ENCODE results near the gene DMTF1. TPM values are rescaled to one million over a fixed set of nuclear protein-coding genes. Genes with fewer than 3 reads are reported as not detected.

The DMTF1 gene
- polyA plus RNA-seq, 1 of the 3 experiments (the other 2 are of a cell fraction) = 108 TPM

- TF ChIP-seq USF2 (IDR thresholded peaks at IDR 0.05; ENCODE audit: borderline replicate concordance, low read depth, low read length) (no peak), MEF2A (IDR thresholded peaks at IDR 0.05; ENCODE audit: borderline replicate concordance, low read depth) (no peak), RFX5 (IDR thresholded peaks at IDR 0.05; ENCODE audit: low read length) (no peak), SMC3 (IDR thresholded peaks at IDR 0.05; ENCODE audit: low read depth, low read length) (no peak), POLR2AphosphoS5 (IDR thresholded peaks at IDR 0.05; ENCODE audit: low read depth, low read length) (0 out of 2 replicates have a peak, but pooled peaks have one; percentile 33), JUND (IDR thresholded peaks at IDR 0.05) (no peak), SIN3A (IDR thresholded peaks at IDR 0.05; ENCODE audit: borderline replicate concordance, low read depth, low read length) (no peak), FOSL2 (IDR thresholded peaks at IDR 0.05; ENCODE audit: borderline replicate concordance, low read depth) (0 out of 2 replicates have a peak, but pooled peaks have one; percentile 3), FOXM1 (IDR thresholded peaks at IDR 0.05; ENCODE audit: low read depth) (0 out of 2 replicates have a peak, but pooled peaks have one; percentile 1), NRF1 (IDR thresholded peaks at IDR 0.05; ENCODE audit: low read depth, low read length) (no peak), MAX (IDR thresholded peaks at IDR 0.05; ENCODE audit: low read depth) (no peak), IRF3 (IDR thresholded peaks at IDR 0.05; ENCODE audit: low read depth, low read length) (no peak), PBX3 (IDR thresholded peaks at IDR 0.05) (no peak), RXRA (IDR thresholded peaks at IDR 0.05; ENCODE audit: borderline replicate concordance, low read depth) (no peak), TAF1 (IDR thresholded peaks at IDR 0.05; ENCODE audit: borderline replicate concordance, low read depth, low read length) (no peak), RCOR1 (IDR thresholded peaks at IDR 0.05; ENCODE audit: low read length) (no peak)
- TF ChIP-seq, protein P1, sequence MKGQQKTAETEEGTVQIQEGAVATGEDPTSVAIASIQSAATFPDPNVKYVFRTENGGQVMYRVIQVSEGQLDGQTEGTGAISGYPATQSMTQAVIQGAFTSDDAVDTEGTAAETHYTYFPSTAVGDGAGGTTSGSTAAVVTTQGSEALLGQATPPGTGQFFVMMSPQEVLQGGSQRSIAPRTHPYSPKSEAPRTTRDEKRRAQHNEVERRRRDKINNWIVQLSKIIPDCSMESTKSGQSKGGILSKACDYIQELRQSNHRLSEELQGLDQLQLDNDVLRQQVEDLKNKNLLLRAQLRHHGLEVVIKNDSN (IDR thresholded peaks at IDR 0.05; ENCODE audit: borderline replicate concordance, low read depth) = no peak
- TF ChIP-seq, protein P2, sequence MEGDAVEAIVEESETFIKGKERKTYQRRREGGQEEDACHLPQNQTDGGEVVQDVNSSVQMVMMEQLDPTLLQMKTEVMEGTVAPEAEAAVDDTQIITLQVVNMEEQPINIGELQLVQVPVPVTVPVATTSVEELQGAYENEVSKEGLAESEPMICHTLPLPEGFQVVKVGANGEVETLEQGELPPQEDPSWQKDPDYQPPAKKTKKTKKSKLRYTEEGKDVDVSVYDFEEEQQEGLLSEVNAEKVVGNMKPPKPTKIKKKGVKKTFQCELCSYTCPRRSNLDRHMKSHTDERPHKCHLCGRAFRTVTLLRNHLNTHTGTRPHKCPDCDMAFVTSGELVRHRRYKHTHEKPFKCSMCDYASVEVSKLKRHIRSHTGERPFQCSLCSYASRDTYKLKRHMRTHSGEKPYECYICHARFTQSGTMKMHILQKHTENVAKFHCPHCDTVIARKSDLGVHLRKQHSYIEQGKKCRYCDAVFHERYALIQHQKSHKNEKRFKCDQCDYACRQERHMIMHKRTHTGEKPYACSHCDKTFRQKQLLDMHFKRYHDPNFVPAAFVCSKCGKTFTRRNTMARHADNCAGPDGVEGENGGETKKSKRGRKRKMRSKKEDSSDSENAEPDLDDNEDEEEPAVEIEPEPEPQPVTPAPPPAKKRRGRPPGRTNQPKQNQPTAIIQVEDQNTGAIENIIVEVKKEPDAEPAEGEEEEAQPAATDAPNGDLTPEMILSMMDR (IDR thresholded peaks at IDR 0.05) = no peak
These were observed 816 bp downstream of the DMTF1 start (continued) for GRCh38 chr7:87152897-87153641.
